ENCODE measurements around the gene ESX1.
A peak's percentile ranks its signal among the peaks of the same experiment; 100 is the strongest.

DNA sequence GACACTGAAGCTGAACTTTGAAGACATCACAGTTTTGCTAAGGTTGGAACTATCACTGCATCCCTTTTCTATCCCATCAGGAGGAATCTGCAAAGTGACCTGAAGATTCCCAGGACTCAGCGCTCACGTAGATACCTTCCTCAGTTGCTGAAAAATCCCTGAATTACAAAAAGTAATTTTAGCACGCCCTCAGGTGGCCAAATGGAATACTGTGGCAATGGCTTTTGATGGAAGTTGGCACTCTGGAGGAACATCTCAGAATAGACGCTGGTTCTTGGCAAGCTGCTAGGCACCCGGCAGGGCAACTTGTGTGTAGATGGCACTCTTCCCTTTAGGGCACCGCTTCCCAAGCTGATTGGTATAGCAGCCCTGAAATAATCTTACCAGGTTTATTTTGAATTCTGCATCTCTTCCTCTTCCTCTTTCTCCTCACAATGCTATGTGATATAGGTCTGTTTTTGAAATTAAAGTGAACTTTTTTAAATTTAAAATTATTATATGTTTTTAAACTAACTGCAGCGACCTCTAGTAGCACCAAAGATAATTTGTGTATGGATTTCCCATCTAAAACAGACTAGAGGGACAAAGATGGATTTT, 16.3 kb upstream of the ESX1 start:
- TF ChIP-seq, protein P1, sequence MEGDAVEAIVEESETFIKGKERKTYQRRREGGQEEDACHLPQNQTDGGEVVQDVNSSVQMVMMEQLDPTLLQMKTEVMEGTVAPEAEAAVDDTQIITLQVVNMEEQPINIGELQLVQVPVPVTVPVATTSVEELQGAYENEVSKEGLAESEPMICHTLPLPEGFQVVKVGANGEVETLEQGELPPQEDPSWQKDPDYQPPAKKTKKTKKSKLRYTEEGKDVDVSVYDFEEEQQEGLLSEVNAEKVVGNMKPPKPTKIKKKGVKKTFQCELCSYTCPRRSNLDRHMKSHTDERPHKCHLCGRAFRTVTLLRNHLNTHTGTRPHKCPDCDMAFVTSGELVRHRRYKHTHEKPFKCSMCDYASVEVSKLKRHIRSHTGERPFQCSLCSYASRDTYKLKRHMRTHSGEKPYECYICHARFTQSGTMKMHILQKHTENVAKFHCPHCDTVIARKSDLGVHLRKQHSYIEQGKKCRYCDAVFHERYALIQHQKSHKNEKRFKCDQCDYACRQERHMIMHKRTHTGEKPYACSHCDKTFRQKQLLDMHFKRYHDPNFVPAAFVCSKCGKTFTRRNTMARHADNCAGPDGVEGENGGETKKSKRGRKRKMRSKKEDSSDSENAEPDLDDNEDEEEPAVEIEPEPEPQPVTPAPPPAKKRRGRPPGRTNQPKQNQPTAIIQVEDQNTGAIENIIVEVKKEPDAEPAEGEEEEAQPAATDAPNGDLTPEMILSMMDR (IDR thresholded peaks at IDR 0.05) = peak; percentile 72
- TF ChIP-seq EZH2phosphoT487 (IDR thresholded peaks at IDR 0.05) = no peak
